HepG2 (cell line): Measurements from ENCODE around the gene GALNT17. TPM values are rescaled to one million over a fixed set of nuclear protein-coding genes. Genes with fewer than 3 reads are reported as not detected.

Source experiments
- ATAC-seq: fragments of 200-7000 bp; cut with Tn5 transposase; 3 replicates; pipeline ENCODE4 v1.9.1; 2020; ENCODE audit warnings: mild to moderate bottlenecking, moderate library complexity
- BruUV-seq: library from RNA; stranded (reverse); fragments of 400-500 nt; replicated peaks from 2 replicates; lab custom pipeline; 2021; lab: Mats Ljungman, UMichigan
- CTCF ChIA-PET: fragments of 300-600 bp; formaldehyde crosslinking; extraction: SDS; loops from one replicate; lab custom pipeline; 2021; ENCODE audit warnings: low total read pairs, inconsistent platforms, low intra/inter-chr PET ratio; lab: Yijun Ruan, JAX
- POLR2A ChIA-PET: fragments of 350-600 bp; sonication (Branson Sonifier 250); formaldehyde crosslinking; loops from one replicate; lab custom pipeline; 2020; ENCODE audit warnings: antibody characterized with exemption, inconsistent platforms; lab: Yijun Ruan, JAX
- DNase-seq: peaks from one replicate; pipeline ENCODE4 v3.0.0-alpha.2; 2015; ENCODE audit warnings: low spot score
- FAIRE-seq: peaks from 3 replicates; lab custom pipeline; 2011; peaks lifted over from hg19 to GRCh38; lab: Jason Lieb, UNC
- H2AFZ ChIP-seq: one replicate; pipeline ENCODE4 v1.6.1; 2011; ENCODE audit warnings: low read length, inconsistent platforms
- H3K27ac ChIP-seq: fragments of 300-600 bp; 3 replicates; pipeline ENCODE4 v1.8.0; 2011; ENCODE audit warnings: mixed run types, mild to moderate bottlenecking, mixed read lengths, low read length, inconsistent platforms; ENCODE audit not compliant: insufficient read depth; ENCODE audit errors: extremely low read length
- H3K27me3 ChIP-seq, 2 experiments: fragments of 200-600 bp in 1 of 2; 2 replicates in 1 of 2; 3 replicates in 1 of 2; pipeline versions ENCODE4 v1.6.0 to v1.8.0; 2011; ENCODE audit warnings: low read length in 2 of 2, mild to moderate bottlenecking in 2 of 2, moderate library complexity in 2 of 2, inconsistent platforms in 1 of 2; ENCODE audit not compliant: insufficient read depth in 2 of 2, control insufficient read depth in 1 of 2
- H3K36me3 ChIP-seq, 2 experiments: fragments of 200-600 bp in 1 of 2; replicated peaks in 1 of 2; 2 replicates in 1 of 2; 3 replicates in 1 of 2; pipeline versions ENCODE4 v1.5.1 to v1.8.0; 2011; ENCODE audit warnings: low read length in 2 of 2, inconsistent platforms in 1 of 2; ENCODE audit not compliant: insufficient read depth in 2 of 2, control insufficient read depth in 1 of 2
- H3K4me1 ChIP-seq: 2 replicates; pipeline ENCODE4 v1.5.1; 2012; ENCODE audit warnings: low read length, inconsistent platforms; ENCODE audit not compliant: insufficient read depth
- H3K4me2 ChIP-seq: 2 replicates; pipeline ENCODE4 v1.6.0; 2011; ENCODE audit warnings: low read depth, low read length, inconsistent platforms
- H3K4me3 ChIP-seq, 3 experiments: fragments of 200-600 bp in 1 of 3; sonication (generic), shearing (Covaris generic) in 1 of 3; replicated peaks in 1 of 3; 2 replicates each; pipeline ENCODE4 v1.5.1; 2011 to 2016; ENCODE audit warnings: low read length in 3 of 3, inconsistent platforms in 2 of 3, low read depth in 2 of 3, mild to moderate bottlenecking in 2 of 3, control low read depth in 1 of 3, mixed read lengths in 1 of 3; ENCODE audit not compliant: insufficient read depth in 1 of 3
- H3K79me2 ChIP-seq: one replicate; pipeline ENCODE4 v1.6.1; 2011; ENCODE audit warnings: low read length, inconsistent platforms; ENCODE audit not compliant: insufficient read depth
- H3K9ac ChIP-seq: 2 replicates; pipeline ENCODE4 v1.6.0; 2011; ENCODE audit warnings: mild to moderate bottlenecking, low read depth, low read length, inconsistent platforms; ENCODE audit not compliant: insufficient read depth
- H3K9me3 ChIP-seq: 2 replicates; pipeline ENCODE4 v1.5.1; 2012; ENCODE audit warnings: mild to moderate bottlenecking, low read length
- H4K20me1 ChIP-seq: 2 replicates; pipeline ENCODE4 v1.6.0; 2011; ENCODE audit warnings: inconsistent platforms, mild to moderate bottlenecking, low read length, moderate library complexity; ENCODE audit not compliant: insufficient read depth
- EED ChIP-seq: sonication (generic); formaldehyde crosslinking; IDR thresholded peaks from 2 replicates; pipeline ENCODE4 v1.5.0; 2020; ENCODE audit warnings: mild to moderate bottlenecking, missing genetic modification reagents
- ZNF280D ChIP-seq: sonication (generic); formaldehyde crosslinking; IDR thresholded peaks from 2 replicates; pipeline ENCODE4 v1.5.1; 2020; ENCODE audit warnings: mild to moderate bottlenecking, missing genetic modification reagents
- ZNF790 ChIP-seq: sonication (generic); formaldehyde crosslinking; IDR thresholded peaks from 2 replicates; pipeline ENCODE4 v1.8.0; 2022; ENCODE audit warnings: missing genetic modification reagents, mild to moderate bottlenecking, borderline replicate concordance
- WGBS: methylation state at CpG from one replicate; pipeline ENCODE4 v1.1.6; 2017; ENCODE audit warnings: low lambda C conversion rate; 5-methylcytosine and 5-hydroxymethylcytosine counted together
- in situ Hi-C: cut with HindIII; loops from 2 replicates; pipeline ENCODE4 v1.10.0; 2017; ENCODE audit warnings: low pct_unique_long_range_greater_than_20kb; ENCODE audit not compliant: extremely low pct_ligation_motif_present
- intact Hi-C: fragments of 100-400 bp; cut with micrococcal nuclease; formaldehyde crosslinking; loops from one replicate; pipeline ENCODE4 v1.10.0; 2022; ENCODE audit not compliant: unreplicated experiment
- polyA plus RNA-seq, 8 experiments: library from polyadenylated mRNA; depleted of rRNA in 3 of 8; stranded (reverse) in 7 of 8; unstranded in 1 of 8; fragments of >200 nt; fragmentation: Illumina TruSeq in 4 of 8; extraction: Trizol in 4 of 8; gene quantifications; 2 replicates each; pipeline versions ENCODE4 v1.2.1 to v1.2.3, GENCODE V29; 2011 to 2016; ENCODE audit warnings: low read depth in 4 of 8, missing spikeins in 1 of 8, mixed read lengths in 1 of 8; ENCODE audit not compliant: insufficient read depth in 1 of 8
- total RNA-seq, 5 experiments: library from RNA; depleted of rRNA; stranded (reverse); fragments of >200 nt; fragmentation: Illumina TruSeq; extraction: Trizol; gene quantifications; 2 replicates each; pipeline ENCODE4 v1.2.3, GENCODE V29; 2016; ENCODE audit warnings: low read depth in 1 of 5

Gene GALNT17
- total and polyA plus RNA-seq, 2 of the 13 experiments (the other 11 are each of a cell fraction or from before 2014, with no cell fraction given): not detected

- Histone ChIP-seq H3K4me1 (no peaks in the 10 kb centered on the region), H3K9me3 (0 out of 2 replicates have a peak, but pooled peaks cover 2% of the 10 kb centered on the region), H3K36me3 (no peaks in the 10 kb centered on the region), H3K27ac (no peak overlapping the region), H3K4me2 (no peak overlapping the region), H2AFZ (no peak overlapping the region)
- no peak for FAIRE-seq
- TF ChIP-seq ZNF280D (CRISPR knock-in tag): no peak
- TF ChIP-seq, all 625 proteins: peak for 0
- H3K27me3 ChIP-seq: no peaks in the 10 kb centered on the region
- ChIA-PET POLR2A (no interaction called here), CTCF (no interaction called here)
- in situ Hi-C loops (no loop called here), intact Hi-C loops (no loop called here)
- no TSS peak for BruUV-seq
- H3K79me2 ChIP-seq: no peaks in the 10 kb centered on the region
- H3K9ac ChIP-seq: no peak overlapping the region
- ATAC-seq: no peak
- H3K4me3 ChIP-seq: no peak overlapping the region
- 3% methylated on average over 1 of the region's 1 CpG for WGBS
- no peak for DNase-seq
- no peaks in the 10 kb centered on the region for H4K20me1 ChIP-seq
These were observed 35.6 kb upstream of the GALNT17 start for GRCh38 chr7:71096351-71096750.

DNA sequence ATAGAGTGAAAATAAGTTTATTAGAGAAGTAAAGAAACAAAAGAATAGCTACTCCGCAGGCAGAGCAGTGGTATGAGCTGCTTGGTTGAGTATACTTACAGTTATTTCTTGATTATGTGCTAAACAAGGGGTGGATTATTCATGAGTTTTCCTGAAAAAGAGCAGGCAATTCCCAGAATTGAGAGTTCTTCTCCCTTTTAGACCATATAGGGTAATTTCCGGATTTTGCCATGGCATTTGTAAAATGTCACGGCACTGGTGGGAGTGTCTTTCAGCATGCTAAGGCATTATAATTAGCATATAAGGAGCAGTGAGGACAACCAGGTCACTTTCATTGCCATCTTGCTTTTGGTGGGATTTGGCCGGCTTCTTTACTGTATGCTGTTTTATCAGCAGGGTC, 25.7 kb upstream of the GALNT17 start:
- Histone ChIP-seq H3K4me2 (no peak overlapping the region), H3K4me1 (no peaks in the 10 kb centered on the region), H3K4me3 (no peak overlapping the region), H3K9ac (no peak overlapping the region), H3K36me3 (no peaks in the 10 kb centered on the region), H3K27me3 (no peaks in the 10 kb centered on the region), H4K20me1 (no peaks in the 10 kb centered on the region), H3K27ac (no peak overlapping the region)
- no peak for ATAC-seq
- no peak for FAIRE-seq
- intact Hi-C loops: no loop called here
- in situ Hi-C loops: no loop called here
- POLR2A ChIA-PET: no interaction called here
- CTCF ChIA-PET: no interaction called here
- WGBS: 21% methylated on average over 4 of the region's 4 CpGs
- TF ChIP-seq ZNF790 (CRISPR knock-in tag): no peak
- no peak for TF ChIP-seq EED (CRISPR knock-in tag)
- TF ChIP-seq, all 625 proteins: peak for 0
- Histone ChIP-seq H3K9me3 (peaks cover 6% of the 10 kb centered on the region; the same call in 1 of the 2 replicates), H2AFZ (no peak overlapping the region), H3K79me2 (no peaks in the 10 kb centered on the region)
- no peak for DNase-seq
- BruUV-seq: no TSS peak
